Measurements from ENCODE around the gene GPRC5A. TPM values are rescaled to one million over a fixed set of nuclear protein-coding genes. Genes with fewer than 3 reads are reported as not detected.

Gene GPRC5A
- total and polyA plus RNA-seq, 2 experiments from 2014 or later, result 0.16 to 0.38 TPM

GRCh38 chr12:12909228-12909994 is 18.0 kb downstream of the GPRC5A start (continued):
- TF ChIP-seq ZNF114 (CRISPR knock-in tag; IDR thresholded peaks at IDR 0.05), result no peak
- TF ChIP-seq ZNF331 (CRISPR knock-in tag; IDR thresholded peaks at IDR 0.05; ENCODE audit: low read depth), result no peak
- TF ChIP-seq, protein P1, sequence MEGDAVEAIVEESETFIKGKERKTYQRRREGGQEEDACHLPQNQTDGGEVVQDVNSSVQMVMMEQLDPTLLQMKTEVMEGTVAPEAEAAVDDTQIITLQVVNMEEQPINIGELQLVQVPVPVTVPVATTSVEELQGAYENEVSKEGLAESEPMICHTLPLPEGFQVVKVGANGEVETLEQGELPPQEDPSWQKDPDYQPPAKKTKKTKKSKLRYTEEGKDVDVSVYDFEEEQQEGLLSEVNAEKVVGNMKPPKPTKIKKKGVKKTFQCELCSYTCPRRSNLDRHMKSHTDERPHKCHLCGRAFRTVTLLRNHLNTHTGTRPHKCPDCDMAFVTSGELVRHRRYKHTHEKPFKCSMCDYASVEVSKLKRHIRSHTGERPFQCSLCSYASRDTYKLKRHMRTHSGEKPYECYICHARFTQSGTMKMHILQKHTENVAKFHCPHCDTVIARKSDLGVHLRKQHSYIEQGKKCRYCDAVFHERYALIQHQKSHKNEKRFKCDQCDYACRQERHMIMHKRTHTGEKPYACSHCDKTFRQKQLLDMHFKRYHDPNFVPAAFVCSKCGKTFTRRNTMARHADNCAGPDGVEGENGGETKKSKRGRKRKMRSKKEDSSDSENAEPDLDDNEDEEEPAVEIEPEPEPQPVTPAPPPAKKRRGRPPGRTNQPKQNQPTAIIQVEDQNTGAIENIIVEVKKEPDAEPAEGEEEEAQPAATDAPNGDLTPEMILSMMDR (conservative IDR thresholded peaks at IDR 0.05; ENCODE audit: low read depth in 2 of 2), result no peak
- no peak for TF ChIP-seq EZH2phosphoT487 (IDR thresholded peaks at IDR 0.05; ENCODE audit: unreplicated experiment)
- TF ChIP-seq, protein P2, sequence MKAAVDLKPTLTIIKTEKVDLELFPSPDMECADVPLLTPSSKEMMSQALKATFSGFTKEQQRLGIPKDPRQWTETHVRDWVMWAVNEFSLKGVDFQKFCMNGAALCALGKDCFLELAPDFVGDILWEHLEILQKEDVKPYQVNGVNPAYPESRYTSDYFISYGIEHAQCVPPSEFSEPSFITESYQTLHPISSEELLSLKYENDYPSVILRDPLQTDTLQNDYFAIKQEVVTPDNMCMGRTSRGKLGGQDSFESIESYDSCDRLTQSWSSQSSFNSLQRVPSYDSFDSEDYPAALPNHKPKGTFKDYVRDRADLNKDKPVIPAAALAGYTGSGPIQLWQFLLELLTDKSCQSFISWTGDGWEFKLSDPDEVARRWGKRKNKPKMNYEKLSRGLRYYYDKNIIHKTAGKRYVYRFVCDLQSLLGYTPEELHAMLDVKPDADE (IDR thresholded peaks at IDR 0.05), result no peak
- no peak for TF ChIP-seq REST (IDR thresholded peaks at IDR 0.05; ENCODE audit: unreplicated experiment)
- no peak for TF ChIP-seq EZH2 (IDR thresholded peaks at IDR 0.05; ENCODE audit: low read depth, unreplicated experiment)

- Histone ChIP-seq H2AFZ (no peak overlapping the region), H3K27me3 (ENCODE audit: insufficient read depth) (no peaks in the 10 kb centered on the region), H3K4me2 (no peak overlapping the region), H3K36me3 (ENCODE audit: insufficient read depth) (no peaks in the 10 kb centered on the region), H3K79me2 (replicated peaks; ENCODE audit: insufficient read depth) (no peaks in the 10 kb centered on the region), H4K20me1 (replicated peaks; ENCODE audit: insufficient read depth) (no peaks in the 10 kb centered on the region), H3K4me1 (ENCODE audit: insufficient read depth) (no peaks in the 10 kb centered on the region), H3K4me3 (no peak overlapping the region), H3K9me2 (ENCODE audit: insufficient read depth) (0 out of 2 replicates have a peak, but pooled peaks cover 4% of the 10 kb centered on the region), H3F3A (replicated peaks; ENCODE audit: low read depth) (no peaks in the 10 kb centered on the region), H3K27ac (ENCODE audit: low read depth) (no peak overlapping the region)
- Mint-ChIP-seq H3K9me3 (no peaks in the 10 kb centered on the region), H3K36me3 (ENCODE audit: low read depth) (no peaks in the 10 kb centered on the region), H3K4me3 (no peak overlapping the region), H3K27me3 (ENCODE audit: insufficient read depth, low read depth, poor library complexity) (peaks cover 8% of the 10 kb centered on the region), H3K27ac (no peak overlapping the region), H3K4me1 (peaks cover 11% of the 10 kb centered on the region)
- ATAC-seq, result no peak
- TF ChIP-seq JUNB (IDR thresholded peaks at IDR 0.05; ENCODE audit: unreplicated experiment) (no peak), NANOG (IDR thresholded peaks at IDR 0.05; ENCODE audit: borderline replicate concordance) (no peak), CREB1 (CRISPR knock-in tag; IDR thresholded peaks at IDR 0.05; ENCODE audit: low read depth) (no peak), REST (IDR thresholded peaks at IDR 0.05; ENCODE audit: unreplicated experiment) (no peak), POLR2AphosphoS5 (IDR thresholded peaks at IDR 0.05; ENCODE audit: low read depth) (no peak)
- TF ChIP-seq, protein P1 (conservative IDR thresholded peaks at IDR 0.05; ENCODE audit: low read depth in 2 of 2), result no peak
- no peak for DNase-seq (ENCODE audit: low spot score)
Observed at GRCh38 chr12:12909995-12910420, 18.6 kb downstream of the GPRC5A start.

All from GM23338 (cell line).